H9 (cell line): ENCODE data around the gene FOXP4. TPM values are rescaled to one million over a fixed set of nuclear protein-coding genes. Genes with fewer than 3 reads are reported as not detected.
A peak's percentile ranks its signal among the peaks of the same experiment; 100 is the strongest.

ENCODE experiments used
- DNase-seq: peaks from one replicate; pipeline ENCODE4 v3.0.0-alpha.2; 2017
- H2AFZ ChIP-seq: one replicate; pipeline ENCODE4 v1.6.1; 2013; ENCODE audit warnings: mild to moderate bottlenecking, low read length, control low read depth, moderate library complexity
- H2AK5ac ChIP-seq: 2 replicates; pipeline ENCODE4 v1.6.1; 2013; ENCODE audit warnings: low read length, control low read depth, mixed read lengths; ENCODE audit not compliant: insufficient read length
- H2BK120ac ChIP-seq: one replicate; pipeline ENCODE4 v1.6.1; 2013; ENCODE audit warnings: low read depth, mild to moderate bottlenecking, low read length, control low read depth, inconsistent platforms; ENCODE audit not compliant: poor library complexity, severe bottlenecking
- H2BK12ac ChIP-seq: 2 replicates; pipeline ENCODE4 v1.6.1; 2013; ENCODE audit warnings: low read length, control low read depth, mixed read lengths, low read depth; ENCODE audit not compliant: insufficient read length
- H2BK15ac ChIP-seq: 2 replicates; pipeline ENCODE4 v1.6.1; 2013; ENCODE audit warnings: low read depth, low read length, control low read depth
- H2BK20ac ChIP-seq: one replicate; pipeline ENCODE4 v1.6.1; 2013; ENCODE audit warnings: low read depth, mild to moderate bottlenecking, low read length, control low read depth, inconsistent platforms; ENCODE audit not compliant: poor library complexity, severe bottlenecking
- H2BK5ac ChIP-seq: 2 replicates; pipeline ENCODE4 v1.6.1; 2013; ENCODE audit warnings: low read length, control low read depth, mixed read lengths; ENCODE audit not compliant: insufficient read length
- H3K14ac ChIP-seq: 2 replicates; pipeline ENCODE4 v1.6.1; 2013; ENCODE audit warnings: low read length, control low read depth; ENCODE audit not compliant: insufficient read depth
- H3K18ac ChIP-seq: 2 replicates; pipeline ENCODE4 v1.6.1; 2013; ENCODE audit warnings: low read depth, mild to moderate bottlenecking, mixed read lengths, low read length, control low read depth; ENCODE audit not compliant: insufficient read length
- H3K23ac ChIP-seq: 2 replicates; pipeline ENCODE4 v1.6.1; 2013; ENCODE audit warnings: low read length, control low read depth, mixed read lengths, low read depth; ENCODE audit not compliant: insufficient read length
- H3K23me2 ChIP-seq: 2 replicates; pipeline ENCODE4 v1.6.1; 2013; ENCODE audit warnings: low read depth, mild to moderate bottlenecking, mixed read lengths, low read length, control low read depth; ENCODE audit not compliant: insufficient read length, poor library complexity, severe bottlenecking
- H3K27ac ChIP-seq: 2 replicates; pipeline ENCODE4 v1.5.1; 2013; ENCODE audit warnings: low read length, control low read depth, mixed read lengths, low read depth; ENCODE audit not compliant: insufficient read length
- H3K27me3 ChIP-seq: 2 replicates; pipeline ENCODE4 v1.6.1; 2013; ENCODE audit warnings: low read length, control low read depth, inconsistent platforms; ENCODE audit not compliant: insufficient read depth
- H3K4ac ChIP-seq: 2 replicates; pipeline ENCODE4 v1.6.1; 2013; ENCODE audit warnings: low read depth, mild to moderate bottlenecking, control low read depth, inconsistent platforms, low read length, moderate library complexity
- H3K4me1 ChIP-seq: 2 replicates; pipeline ENCODE4 v1.6.1; 2013; ENCODE audit warnings: low read length, control low read depth, inconsistent platforms; ENCODE audit not compliant: insufficient read depth
- H3K4me2 ChIP-seq: 2 replicates; pipeline ENCODE4 v1.6.1; 2013; ENCODE audit warnings: low read length, control low read depth, mixed read lengths; ENCODE audit not compliant: insufficient read length, insufficient read depth
- H3K56ac ChIP-seq: 2 replicates; pipeline ENCODE4 v1.6.1; 2013; ENCODE audit warnings: low read depth, mild to moderate bottlenecking, mixed read lengths, low read length, control low read depth; ENCODE audit not compliant: insufficient read length
- H3K79me1 ChIP-seq: 2 replicates; pipeline ENCODE4 v1.6.1; 2013; ENCODE audit warnings: low read depth, mild to moderate bottlenecking, moderate library complexity, low read length, control low read depth, inconsistent platforms; ENCODE audit not compliant: insufficient read depth, poor library complexity, severe bottlenecking
- H3K79me2 ChIP-seq: 2 replicates; pipeline ENCODE4 v1.6.1; 2013; ENCODE audit warnings: low read length, control low read depth, inconsistent platforms; ENCODE audit not compliant: insufficient read depth
- H3K9ac ChIP-seq: 2 replicates; pipeline ENCODE4 v1.6.1; 2013; ENCODE audit warnings: low read length, control low read depth, mixed read lengths; ENCODE audit not compliant: insufficient read length; ENCODE audit errors: extremely low read depth
- H3K9me3 ChIP-seq: one replicate; pipeline ENCODE4 v1.6.1; 2013; ENCODE audit warnings: low read depth, low read length, inconsistent platforms; ENCODE audit not compliant: control insufficient read depth
- H3T11ph ChIP-seq: one replicate; pipeline ENCODE4 v1.6.1; 2013; ENCODE audit warnings: mild to moderate bottlenecking, low read length, control low read depth, inconsistent platforms
- H4K20me1 ChIP-seq: one replicate; pipeline ENCODE4 v1.6.1; 2013; ENCODE audit not compliant: control insufficient read depth, insufficient read length, insufficient read depth
- H4K5ac ChIP-seq: 2 replicates; pipeline ENCODE4 v1.6.1; 2013; ENCODE audit warnings: low read depth, mild to moderate bottlenecking, mixed read lengths, low read length, control low read depth; ENCODE audit not compliant: insufficient read length
- H4K8ac ChIP-seq: replicated peaks from 2 replicates; pipeline ENCODE4 v1.6.1; 2013; ENCODE audit warnings: low read length, control low read depth, mixed read lengths, low read depth; ENCODE audit not compliant: insufficient read length
- H4K91ac ChIP-seq: 2 replicates; pipeline ENCODE4 v1.6.1; 2013; ENCODE audit warnings: low read depth, mild to moderate bottlenecking, moderate library complexity, mixed read lengths, low read length, control low read depth; ENCODE audit not compliant: insufficient read length
- H3K27ac Mint-ChIP-seq, 3 experiments: 2 replicates in 2 of 3; 3 replicates in 1 of 3; pipeline ENCODE4 v1.8.0; 2020 to 2021; ENCODE audit warnings: mixed read lengths in 3 of 3, mild to moderate bottlenecking in 1 of 3, moderate library complexity in 1 of 3
- H3K27me3 Mint-ChIP-seq: 2 replicates; pipeline ENCODE4 v1.8.0; 2021; ENCODE audit warnings: low read depth, mild to moderate bottlenecking, moderate library complexity, mixed read lengths
- H3K36me3 Mint-ChIP-seq, 3 experiments: 2 replicates in 2 of 3; 3 replicates in 1 of 3; pipeline ENCODE4 v1.8.0; 2020 to 2021; ENCODE audit warnings: low read depth in 3 of 3, mixed read lengths in 3 of 3; ENCODE audit not compliant: insufficient read depth in 1 of 3
- H3K4me1 Mint-ChIP-seq, 2 experiments: 2 replicates each; pipeline ENCODE4 v1.8.0; 2020; ENCODE audit warnings: mixed read lengths in 2 of 2
- H3K4me3 Mint-ChIP-seq, 2 experiments: 2 replicates in 1 of 2; 3 replicates in 1 of 2; pipeline ENCODE4 v1.8.0; 2020 to 2021; ENCODE audit warnings: mild to moderate bottlenecking in 2 of 2, mixed read lengths in 2 of 2, moderate library complexity in 1 of 2
- H3K9me3 Mint-ChIP-seq, 2 experiments: 2 replicates in 1 of 2; 3 replicates in 1 of 2; pipeline ENCODE4 v1.8.0; 2020; ENCODE audit warnings: mild to moderate bottlenecking in 2 of 2, mixed read lengths in 2 of 2, moderate library complexity in 1 of 2
- WGBS: extraction: QIAGEN DNeasy Blood & Tissue Kit; methylation state at CpG from one replicate; pipeline ENCODE4 v1.1.7; 2013; ENCODE audit warnings: missing lambda C conversion rate, low lambda C conversion rate, mixed read lengths; ENCODE audit not compliant: insufficient read length; ENCODE audit errors: extremely low coverage; 5-methylcytosine and 5-hydroxymethylcytosine counted together
- total RNA-seq: library from RNA; stranded (reverse); gene quantifications from 2 replicates; pipeline ENCODE4 v1.2.1, GENCODE V29; 2021
- TF ChIP-seq, protein P1 (sequence below): fragments of 200-600 bp; sonication (generic); conservative IDR thresholded peaks from 3 replicates; pipeline ENCODE4 v1.8.0; 2021; ENCODE audit warnings: antibody characterized with exemption, mild to moderate bottlenecking

FOXP4 gene
- total RNA-seq, 1 experiment from 2014 or later: 18.2 TPM

DNA sequence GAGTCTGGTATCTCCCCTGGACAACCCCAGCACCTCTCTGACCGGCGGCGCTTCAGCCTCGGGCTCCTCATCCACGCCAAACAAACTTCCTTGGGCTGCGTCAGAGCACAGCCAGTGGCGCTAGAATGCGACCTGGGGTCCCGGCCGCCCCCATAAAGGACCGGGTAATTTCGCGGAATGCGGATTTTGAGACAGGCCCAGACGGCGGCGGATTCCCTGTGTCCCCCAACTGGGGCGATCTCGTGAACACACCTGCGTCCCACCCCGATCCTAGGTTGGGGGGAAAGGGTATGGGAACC lies 1.6 kb downstream of the FOXP4 start:
- Histone ChIP-seq H3K79me2 (no peaks in the 10 kb centered on the region; the same call in 1 of the 2 replicates), H4K5ac (no peak overlapping the region), H2AK5ac (no peak overlapping the region), H3K27ac (no peak overlapping the region), H4K20me1 (peaks cover 2% of the 10 kb centered on the region), H2BK12ac (no peak overlapping the region), H2BK15ac (no peak overlapping the region), H4K8ac (no peak overlapping the region), H3K56ac (no peak overlapping the region), H3T11ph (no peak overlapping the region), H3K23me2 (peaks cover 20% of the 10 kb centered on the region), H2BK120ac (no peak overlapping the region), H2BK5ac (no peak overlapping the region), H3K23ac (no peak overlapping the region), H3K4ac (no peak overlapping the region), H3K14ac (no peak overlapping the region; the same call in 1 of the 2 replicates), H3K79me1 (no peaks in the 10 kb centered on the region), H3K9ac (no peak overlapping the region), H3K9me3 (no peaks in the 10 kb centered on the region), H3K27me3 (peaks cover 63% of the 10 kb centered on the region), H2BK20ac (no peak overlapping the region), H3K4me1 (peaks cover 20% of the 10 kb centered on the region; the same call in 1 of the 2 replicates), H3K18ac (no peak overlapping the region), H2AFZ (no peak overlapping the region), H4K91ac (no peak overlapping the region), H3K4me2 (peak overlapping the region; percentile 76)
- WGBS: no CpG with 5 or more reads among the region's 21 CpGs
- peak overlapping the region; percentile 84 to 97 for H3K4me3 Mint-ChIP-seq
- no peaks in the 10 kb centered on the region for H3K9me3 Mint-ChIP-seq
- no peak overlapping the region for H3K27ac Mint-ChIP-seq
- H3K4me1 Mint-ChIP-seq: peaks cover 58 to 62% of the 10 kb centered on the region in 2 experiments
- H3K36me3 Mint-ChIP-seq: peaks cover 0 to 12% (median 11%) of the 10 kb centered on the region in 3 experiments; a peak in 4 of 7 replicates
- H3K27me3 Mint-ChIP-seq: peaks cover 88% of the 10 kb centered on the region
- DNase-seq: no peak
- TF ChIP-seq, protein P1, sequence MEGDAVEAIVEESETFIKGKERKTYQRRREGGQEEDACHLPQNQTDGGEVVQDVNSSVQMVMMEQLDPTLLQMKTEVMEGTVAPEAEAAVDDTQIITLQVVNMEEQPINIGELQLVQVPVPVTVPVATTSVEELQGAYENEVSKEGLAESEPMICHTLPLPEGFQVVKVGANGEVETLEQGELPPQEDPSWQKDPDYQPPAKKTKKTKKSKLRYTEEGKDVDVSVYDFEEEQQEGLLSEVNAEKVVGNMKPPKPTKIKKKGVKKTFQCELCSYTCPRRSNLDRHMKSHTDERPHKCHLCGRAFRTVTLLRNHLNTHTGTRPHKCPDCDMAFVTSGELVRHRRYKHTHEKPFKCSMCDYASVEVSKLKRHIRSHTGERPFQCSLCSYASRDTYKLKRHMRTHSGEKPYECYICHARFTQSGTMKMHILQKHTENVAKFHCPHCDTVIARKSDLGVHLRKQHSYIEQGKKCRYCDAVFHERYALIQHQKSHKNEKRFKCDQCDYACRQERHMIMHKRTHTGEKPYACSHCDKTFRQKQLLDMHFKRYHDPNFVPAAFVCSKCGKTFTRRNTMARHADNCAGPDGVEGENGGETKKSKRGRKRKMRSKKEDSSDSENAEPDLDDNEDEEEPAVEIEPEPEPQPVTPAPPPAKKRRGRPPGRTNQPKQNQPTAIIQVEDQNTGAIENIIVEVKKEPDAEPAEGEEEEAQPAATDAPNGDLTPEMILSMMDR: no peak
